Common myeloid progenitor, CD34-positive (primary cell): ENCODE results near the gene PCSK6.

ENCODE experiments used
- CTCF ChIA-PET: fragments of 350-600 bp; sonication (Branson Sonifier 250); formaldehyde crosslinking; loops from one replicate; lab custom pipeline; 2021; ENCODE audit warnings: antibody characterized with exemption; lab: Charles Lee
- POLR2A ChIA-PET: fragments of 350-600 bp; sonication (Branson Sonifier 250); formaldehyde crosslinking; loops from one replicate; lab custom pipeline; 2021; ENCODE audit warnings: antibody characterized with exemption; lab: Charles Lee
- DNase-seq, 3 donors: peaks; one replicate each; pipeline versions ENCODE4 v3.0.0 to v3.0.0-alpha.2; 2013
- H3K27ac ChIP-seq, 2 experiments: 1 replicate in 1 of 2; 2 replicates in 1 of 2; pipeline ENCODE4 v1.7.0; 2013; ENCODE audit warnings: inconsistent platforms in 2 of 2, low read length in 2 of 2, mild to moderate bottlenecking in 2 of 2, low read depth in 1 of 2, moderate library complexity in 1 of 2; ENCODE audit not compliant: severe bottlenecking in 2 of 2, insufficient read depth in 1 of 2, poor library complexity in 1 of 2
- H3K27me3 ChIP-seq, 5 experiments: replicated peaks in 2 of 5; 1 replicate in 3 of 5; 2 replicates in 2 of 5; pipeline versions ENCODE4 v1.6.1 to v1.7.0; 2013; ENCODE audit warnings: low read length in 4 of 5, mild to moderate bottlenecking in 2 of 5, moderate library complexity in 2 of 5, inconsistent platforms in 1 of 5; ENCODE audit not compliant: insufficient read depth in 5 of 5, control insufficient read depth in 4 of 5
- H3K36me3 ChIP-seq, 4 experiments: 1 replicate in 2 of 4; 2 replicates in 2 of 4; pipeline versions ENCODE4 v1.6.1 to v1.7.0; 2013; ENCODE audit warnings: low read length in 3 of 4, control low read depth in 1 of 4, mild to moderate bottlenecking in 1 of 4; ENCODE audit not compliant: control insufficient read depth in 4 of 4, insufficient read depth in 4 of 4
- H3K4me1 ChIP-seq, 4 experiments: 1 replicate in 3 of 4; 2 replicates in 1 of 4; pipeline versions ENCODE4 v1.6.1 to v1.7.1; 2013; ENCODE audit warnings: low read length in 3 of 4, mild to moderate bottlenecking in 3 of 4, control low read depth in 1 of 4, inconsistent platforms in 1 of 4, moderate library complexity in 1 of 4; ENCODE audit not compliant: control insufficient read depth in 4 of 4, insufficient read depth in 4 of 4; ENCODE audit errors: control extremely low read depth in 1 of 4
- H3K4me3 ChIP-seq, 7 experiments: 1 replicate in 4 of 7; 2 replicates in 3 of 7; pipeline versions ENCODE4 v1.5.1 to v1.7.0; 2013; ENCODE audit warnings: mild to moderate bottlenecking in 7 of 7, low read length in 6 of 7, moderate library complexity in 6 of 7, inconsistent platforms in 2 of 7, low read depth in 2 of 7, control low read depth in 1 of 7; ENCODE audit not compliant: insufficient read depth in 4 of 7, control insufficient read depth in 1 of 7; ENCODE audit errors: extremely low read depth in 1 of 7
- H3K9me3 ChIP-seq, 5 experiments: 1 replicate in 4 of 5; 2 replicates in 1 of 5; pipeline versions ENCODE4 v1.6.1 to v1.7.1; 2013; ENCODE audit warnings: low read length in 4 of 5, mild to moderate bottlenecking in 2 of 5, inconsistent platforms in 1 of 5, low read depth in 1 of 5, moderate library complexity in 1 of 5; ENCODE audit not compliant: control insufficient read depth in 4 of 5, insufficient read depth in 2 of 5; ENCODE audit errors: control extremely low read depth in 1 of 5
- WGBS: methylation state at CpG from one replicate; pipeline ENCODE4 v1.1.5; 2013; ENCODE audit not compliant: insufficient coverage; 5-methylcytosine and 5-hydroxymethylcytosine counted together

Gene PCSK6

GRCh38 chr15:101523560-101523940 is 34.0 kb upstream of the PCSK6 start:
- no peak for DNase-seq
- ChIA-PET CTCF (no interaction called here), POLR2A (no interaction called here)
- WGBS = 96% methylated on average over 8 of the region's 8 CpGs
- peaks cover 0 to 17% (median 6%) of the 10 kb centered on the region in 5 experiments for H3K9me3 ChIP-seq
- H3K4me1 ChIP-seq = peaks cover 0 to 24% (median 20%) of the 10 kb centered on the region in 4 experiments
- H3K4me3 ChIP-seq = no peak overlapping the region
- no peaks in the 10 kb centered on the region for H3K36me3 ChIP-seq
- no peak overlapping the region for H3K27ac ChIP-seq
- peaks cover 2 to 73% (median 9%) of the 10 kb centered on the region in 5 experiments for H3K27me3 ChIP-seq

- Histone ChIP-seq H3K4me3 (no peak overlapping the region), H3K36me3 (no peaks in the 10 kb centered on the region), H3K27ac (no peak overlapping the region), H3K4me1 (peaks cover 0 to 22% (median 20%) of the 10 kb centered on the region in 4 experiments), H3K27me3 (peaks cover 2 to 70% (median 9%) of the 10 kb centered on the region in 5 experiments), H3K9me3 (peaks cover 1 to 24% (median 9%) of the 10 kb centered on the region in 5 experiments)
- DNase-seq = no peak
- POLR2A ChIA-PET = no interaction called here
- CTCF ChIA-PET = no interaction called here
- 98% methylated on average over 7 of the region's 18 CpGs for WGBS
These were observed 33.4 kb upstream of the PCSK6 start for GRCh38 chr15:101522621-101523559.

DNA sequence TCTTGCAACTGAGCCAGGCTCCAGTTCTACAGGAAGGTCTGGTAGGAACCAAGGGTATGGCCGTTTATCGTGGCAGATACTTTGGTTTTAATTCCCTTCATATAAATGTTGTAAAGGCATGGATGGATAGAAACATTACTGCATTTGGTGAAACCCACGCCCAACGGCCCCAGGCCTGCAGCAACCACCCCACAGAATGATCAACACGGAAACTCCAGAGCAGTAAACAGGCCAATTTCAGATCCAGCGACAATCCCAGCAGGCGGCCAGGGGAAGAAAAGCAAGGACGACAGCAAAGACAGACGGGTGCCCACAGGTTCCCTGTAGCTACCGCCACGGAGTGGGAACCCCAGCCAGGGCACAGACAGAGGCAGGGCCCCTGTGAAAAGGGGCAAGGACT is 32.6 kb upstream of the PCSK6 start:
- H3K4me1 ChIP-seq = peaks cover 0 to 16% (median 14%) of the 10 kb centered on the region in 4 experiments
- H3K27ac ChIP-seq = no peak overlapping the region
- peaks cover 4 to 32% (median 9%) of the 10 kb centered on the region in 5 experiments for H3K9me3 ChIP-seq
- H3K36me3 ChIP-seq = no peaks in the 10 kb centered on the region
- ChIA-PET POLR2A (no interaction called here), CTCF (interaction anchor here (1.0 kb wide), 1 partner anchor 225 kb away, joined by 4 read pairs; no protein-coding TSS in a partner anchor)
- 88% methylated on average over 9 of the region's 11 CpGs for WGBS
- H3K27me3 ChIP-seq = peaks cover 2 to 67% (median 9%) of the 10 kb centered on the region in 5 experiments
- DNase-seq = no peak
- H3K4me3 ChIP-seq = peak overlapping the region in 1 of 7 experiments; percentile 5

DNA sequence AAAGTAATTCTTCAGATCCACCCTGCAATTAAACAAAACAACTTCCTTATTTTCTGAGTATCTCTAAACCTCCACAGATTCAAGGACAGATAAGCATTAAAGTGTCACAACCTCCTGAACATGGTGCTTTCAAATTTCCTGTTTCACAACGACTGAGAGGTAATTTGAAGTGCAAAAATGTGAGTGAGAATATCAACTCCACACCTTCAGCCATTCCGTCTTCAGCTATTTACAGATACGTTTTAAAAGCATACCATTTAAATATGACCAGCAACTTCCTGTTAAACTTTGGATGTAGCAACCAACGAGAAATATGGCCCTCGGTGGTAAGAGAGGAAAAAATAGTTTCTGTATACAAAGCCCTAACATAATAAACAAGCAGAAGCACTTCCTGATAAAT is 32.1 kb upstream of the PCSK6 start:
- WGBS = no CpG with 5 or more reads among the region's 5 CpGs
- CTCF ChIA-PET = interaction anchor here (1.0 to 1.2 kb wide), 2 partner anchors 9 to 224 kb away, joined by 3 to 4 read pairs; no protein-coding TSS in a partner anchor
- DNase-seq = peak; percentile 69 to 91 (median 85)
- Histone ChIP-seq H3K27ac (no peak overlapping the region), H3K36me3 (no peaks in the 10 kb centered on the region), H3K9me3 (peaks cover 7 to 37% (median 9%) of the 10 kb centered on the region in 5 experiments), H3K4me3 (peak overlapping the region in 1 of 7 experiments; percentile 5), H3K27me3 (peaks cover 2 to 64% (median 9%) of the 10 kb centered on the region in 5 experiments), H3K4me1 (peaks cover 0 to 16% (median 14%) of the 10 kb centered on the region in 4 experiments)
- POLR2A ChIA-PET = no interaction called here

GRCh38 chr15:101521069-101521468 is 31.6 kb upstream of the PCSK6 start:
- peaks cover 0 to 16% (median 14%) of the 10 kb centered on the region in 4 experiments for H3K4me1 ChIP-seq
- H3K36me3 ChIP-seq = no peaks in the 10 kb centered on the region
- WGBS = 100% methylated on average over 2 of the region's 3 CpGs
- H3K27ac ChIP-seq = no peak overlapping the region
- no peak for DNase-seq
- ChIA-PET CTCF (interaction anchor here (1.0 to 1.2 kb wide), 2 partner anchors 9 to 224 kb away, joined by 3 to 4 read pairs; no protein-coding TSS in a partner anchor), POLR2A (no interaction called here)
- H3K4me3 ChIP-seq = peak overlapping the region in 1 of 7 experiments; percentile 26
- H3K9me3 ChIP-seq = peaks cover 7 to 40% (median 10%) of the 10 kb centered on the region in 5 experiments
- peaks cover 2 to 64% (median 9%) of the 10 kb centered on the region in 5 experiments for H3K27me3 ChIP-seq

- H3K36me3 ChIP-seq = no peaks in the 10 kb centered on the region
- DNase-seq = no peak
- no peak overlapping the region for H3K4me3 ChIP-seq
- peaks cover 0 to 16% (median 14%) of the 10 kb centered on the region in 4 experiments for H3K4me1 ChIP-seq
- POLR2A ChIA-PET = no interaction called here
- H3K27ac ChIP-seq = no peak overlapping the region
- WGBS = 97% methylated on average over 3 of the region's 7 CpGs
- H3K9me3 ChIP-seq = peaks cover 7 to 46% (median 10%) of the 10 kb centered on the region in 5 experiments
- CTCF ChIA-PET = interaction anchor here (1.6 kb wide), 1 partner anchor 19 kb away, joined by 8 read pairs; no protein-coding TSS in a partner anchor
- peaks cover 2 to 63% (median 9%) of the 10 kb centered on the region in 5 experiments for H3K27me3 ChIP-seq
These were observed 30.9 kb upstream of the PCSK6 start for GRCh38 chr15:101520395-101520794.
